ENCODE results near the gene LANCL2. TPM values are rescaled to one million over a fixed set of nuclear protein-coding genes. Genes with fewer than 3 reads are reported as not detected.
"Not testable (repeated sequence)": the region's sequence is repeated elsewhere in the genome, so short reads cannot be mapped to it uniquely, and the experiment has no call there.

Gene LANCL2
- polyA plus RNA-seq, 1 donor from 2014 or later = 6.7 TPM

DNA sequence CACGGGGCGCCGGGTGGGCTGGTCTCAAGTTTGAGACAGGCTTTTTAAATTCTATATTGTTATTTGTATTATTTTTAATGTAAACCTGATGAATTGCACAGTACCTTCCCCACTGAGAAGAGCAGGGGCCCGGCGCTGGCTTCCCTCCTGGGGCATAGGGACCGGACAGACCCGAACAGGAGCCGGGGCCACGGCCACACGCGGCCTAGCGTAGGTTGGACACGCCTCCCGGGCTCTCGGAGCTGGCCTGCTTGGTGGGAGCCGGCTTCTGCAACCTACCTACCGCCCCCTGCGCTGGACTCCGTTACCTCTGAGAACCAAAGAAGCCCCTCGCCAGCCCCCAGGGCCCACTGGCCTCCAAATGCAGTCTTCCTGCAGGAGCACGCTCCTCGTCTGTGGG is 19.8 kb upstream of the LANCL2 start:
- H3K9me3 Mint-ChIP-seq = peaks cover 0 to 3% (median 3%) of the 10 kb centered on the region in 3 donors
- H3K36me3 Mint-ChIP-seq = no peaks in the 10 kb centered on the region
- no peak overlapping the region for H3K27ac Mint-ChIP-seq
- peaks cover 4% of the 10 kb centered on the region for H3K27me3 Mint-ChIP-seq
- H3K4me1 Mint-ChIP-seq = no peaks in the 10 kb centered on the region
- no peak overlapping the region for H3K4me3 Mint-ChIP-seq

DNA sequence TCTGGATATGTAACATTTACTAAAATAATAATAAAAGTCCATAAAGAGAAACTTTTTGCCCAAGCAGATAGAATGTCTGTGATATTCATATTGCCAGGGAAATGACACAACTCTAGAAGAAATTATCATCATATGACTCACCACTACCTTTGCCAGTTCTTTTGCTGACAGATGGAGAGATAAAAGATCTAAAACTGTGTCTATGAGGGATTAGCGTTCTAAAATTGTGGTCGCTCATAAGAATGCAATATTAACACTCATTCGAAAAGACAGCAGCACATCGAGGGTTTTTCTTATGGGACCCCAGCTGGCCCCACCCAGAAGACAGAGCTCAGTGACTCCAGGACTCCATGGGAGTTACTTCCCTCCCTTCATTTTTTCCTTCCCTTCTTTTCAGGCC is 16.6 kb upstream of the LANCL2 start:
- no peak overlapping the region for H3K4me3 Mint-ChIP-seq
- no peaks in the 10 kb centered on the region for H3K36me3 Mint-ChIP-seq
- H3K9me3 Mint-ChIP-seq = no peaks in the 10 kb centered on the region
- H3K4me1 Mint-ChIP-seq = no peaks in the 10 kb centered on the region
- peaks cover 15% of the 10 kb centered on the region for H3K27me3 Mint-ChIP-seq
- no peak overlapping the region for H3K27ac Mint-ChIP-seq

GRCh38 chr7:55349121-55349520 is 16.0 kb upstream of the LANCL2 start:
- no peaks in the 10 kb centered on the region for H3K4me1 Mint-ChIP-seq
- no peaks in the 10 kb centered on the region for H3K9me3 Mint-ChIP-seq
- H3K27me3 Mint-ChIP-seq = peaks cover 17% of the 10 kb centered on the region
- H3K36me3 Mint-ChIP-seq = peaks cover 2% of the 10 kb centered on the region
- H3K4me3 Mint-ChIP-seq = no peak overlapping the region
- peak overlapping the region in 1 of 3 donors; percentile 54 for H3K27ac Mint-ChIP-seq

DNA sequence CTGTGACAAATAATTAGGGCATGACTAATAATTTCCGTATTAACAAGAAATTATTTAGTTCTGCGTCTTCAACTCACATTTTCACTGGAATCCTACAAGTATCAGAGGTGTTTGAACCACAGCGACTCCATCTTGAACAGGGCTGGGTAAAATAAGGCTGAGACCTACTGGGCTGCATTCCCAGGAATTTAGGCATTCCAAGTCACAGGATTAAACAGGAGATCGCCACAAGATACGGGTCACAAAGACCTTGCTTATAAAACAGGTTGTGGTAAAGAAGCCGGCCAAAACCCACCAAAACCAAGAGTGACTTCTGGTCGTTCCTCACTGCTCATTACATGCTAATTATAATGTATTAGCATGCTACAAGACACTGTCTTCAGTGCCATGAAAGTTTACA is 14.9 kb upstream of the LANCL2 start:
- Mint-ChIP-seq H3K4me1 (no peaks in the 10 kb centered on the region), H3K4me3 (no peak overlapping the region), H3K9me3 (no peaks in the 10 kb centered on the region), H3K27me3 (peaks cover 17% of the 10 kb centered on the region), H3K36me3 (peaks cover 2% of the 10 kb centered on the region), H3K27ac (no peak overlapping the region)

DNA sequence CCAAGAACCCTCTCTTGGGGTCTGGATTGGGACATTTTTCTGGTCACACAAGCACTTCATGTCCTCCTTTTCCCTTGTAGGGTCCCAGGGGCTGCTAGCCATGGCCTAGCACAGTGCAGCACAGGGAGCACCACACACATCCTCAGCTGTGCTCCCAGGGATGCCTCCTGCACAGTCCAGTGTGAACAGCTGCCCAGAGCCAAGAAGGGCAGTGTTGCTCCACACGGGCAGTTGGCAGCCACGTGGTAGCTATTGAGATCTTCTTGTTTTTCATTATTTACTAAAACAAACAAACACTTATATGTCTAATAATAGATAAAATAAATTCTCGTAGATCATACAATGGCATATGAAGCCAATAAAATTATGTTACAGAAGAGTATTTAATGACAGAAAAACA is 13.9 kb upstream of the LANCL2 start:
- H3K27ac Mint-ChIP-seq = no peak overlapping the region
- H3K4me1 Mint-ChIP-seq = no peaks in the 10 kb centered on the region
- peaks cover 2% of the 10 kb centered on the region for H3K36me3 Mint-ChIP-seq
- H3K9me3 Mint-ChIP-seq = no peaks in the 10 kb centered on the region
- H3K27me3 Mint-ChIP-seq = peaks cover 17% of the 10 kb centered on the region
- H3K4me3 Mint-ChIP-seq = peak overlapping the region in 1 of 4 donors; percentile 58

- H3K9me3 Mint-ChIP-seq, H3K4me1 Mint-ChIP-seq, H3K27ac Mint-ChIP-seq, H3K36me3 Mint-ChIP-seq, H3K4me3 Mint-ChIP-seq: not testable (repeated sequence)
- H3K27me3 Mint-ChIP-seq = peaks cover 17% of the 10 kb centered on the region
These were observed 12.2 kb upstream of the LANCL2 start for GRCh38 chr7:55352947-55353273.

GRCh38 chr7:55360486-55360885 is 4.7 kb upstream of the LANCL2 start:
- Mint-ChIP-seq H3K36me3 (no peaks in the 10 kb centered on the region), H3K27me3 (peaks cover 8% of the 10 kb centered on the region), H3K4me1 (peaks cover 0 to 6% (median 6%) of the 10 kb centered on the region in 3 donors), H3K4me3 (peak overlapping the region in 1 of 4 donors; percentile 14), H3K9me3 (no peaks in the 10 kb centered on the region), H3K27ac (peak overlapping the region in 1 of 3 donors; percentile 42)

DNA sequence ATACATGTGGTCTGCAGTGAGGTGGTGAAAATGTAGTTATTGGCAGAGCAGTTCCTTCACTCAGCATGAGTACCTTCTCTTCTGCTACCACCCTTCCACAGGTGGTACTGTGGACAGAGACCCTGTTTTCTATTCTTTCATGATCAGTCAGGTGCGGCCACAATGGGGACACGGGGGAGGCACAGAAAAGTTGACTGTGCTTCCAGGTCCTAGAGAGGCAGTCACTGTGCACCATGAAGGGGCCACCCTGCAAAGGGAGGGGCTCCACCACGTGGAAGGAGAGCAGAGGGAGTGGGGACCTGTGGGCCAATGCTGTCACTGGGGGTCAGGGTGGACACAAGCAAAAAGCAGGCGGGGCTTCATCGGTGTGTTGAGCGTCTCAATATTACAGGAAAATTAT is 3.6 kb upstream of the LANCL2 start:
- H3K4me1 Mint-ChIP-seq = peaks cover under 1 to 14% (median 7%) of the 10 kb centered on the region in 3 donors
- no peaks in the 10 kb centered on the region for H3K9me3 Mint-ChIP-seq
- H3K27ac Mint-ChIP-seq = peak overlapping the region in 2 of 3 donors; percentile 36 to 53
- H3K27me3 Mint-ChIP-seq = peaks cover 8% of the 10 kb centered on the region
- peak overlapping the region in 1 of 4 donors; percentile 34 for H3K4me3 Mint-ChIP-seq
- H3K36me3 Mint-ChIP-seq = no peaks in the 10 kb centered on the region

DNA sequence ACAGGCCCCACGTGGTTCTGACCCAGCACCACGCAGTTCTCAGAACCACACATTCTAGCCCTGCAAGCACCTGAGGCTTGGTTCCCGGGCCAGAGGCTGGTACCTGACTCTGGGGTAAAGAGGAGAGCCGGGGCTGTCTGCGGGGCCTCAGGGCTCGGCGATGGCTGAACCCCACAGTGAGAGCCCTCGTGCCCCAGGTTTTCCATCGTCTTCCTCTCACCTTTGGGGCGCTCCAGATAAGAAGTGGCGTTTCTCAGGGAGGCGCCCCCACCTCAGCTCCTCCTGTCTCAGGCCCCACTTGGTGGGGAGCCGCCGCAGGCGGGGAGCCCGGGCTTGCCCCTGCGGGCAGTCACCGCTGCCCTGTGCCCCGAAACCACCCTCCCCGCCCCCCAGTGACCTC is 2.2 kb upstream of the LANCL2 start:
- H3K27ac Mint-ChIP-seq = no peak overlapping the region
- no peaks in the 10 kb centered on the region for H3K36me3 Mint-ChIP-seq
- peaks cover 10 to 20% (median 19%) of the 10 kb centered on the region in 3 donors for H3K4me1 Mint-ChIP-seq
- peaks cover 8% of the 10 kb centered on the region for H3K27me3 Mint-ChIP-seq
- H3K9me3 Mint-ChIP-seq = no peaks in the 10 kb centered on the region
- no peak overlapping the region for H3K4me3 Mint-ChIP-seq

DNA sequence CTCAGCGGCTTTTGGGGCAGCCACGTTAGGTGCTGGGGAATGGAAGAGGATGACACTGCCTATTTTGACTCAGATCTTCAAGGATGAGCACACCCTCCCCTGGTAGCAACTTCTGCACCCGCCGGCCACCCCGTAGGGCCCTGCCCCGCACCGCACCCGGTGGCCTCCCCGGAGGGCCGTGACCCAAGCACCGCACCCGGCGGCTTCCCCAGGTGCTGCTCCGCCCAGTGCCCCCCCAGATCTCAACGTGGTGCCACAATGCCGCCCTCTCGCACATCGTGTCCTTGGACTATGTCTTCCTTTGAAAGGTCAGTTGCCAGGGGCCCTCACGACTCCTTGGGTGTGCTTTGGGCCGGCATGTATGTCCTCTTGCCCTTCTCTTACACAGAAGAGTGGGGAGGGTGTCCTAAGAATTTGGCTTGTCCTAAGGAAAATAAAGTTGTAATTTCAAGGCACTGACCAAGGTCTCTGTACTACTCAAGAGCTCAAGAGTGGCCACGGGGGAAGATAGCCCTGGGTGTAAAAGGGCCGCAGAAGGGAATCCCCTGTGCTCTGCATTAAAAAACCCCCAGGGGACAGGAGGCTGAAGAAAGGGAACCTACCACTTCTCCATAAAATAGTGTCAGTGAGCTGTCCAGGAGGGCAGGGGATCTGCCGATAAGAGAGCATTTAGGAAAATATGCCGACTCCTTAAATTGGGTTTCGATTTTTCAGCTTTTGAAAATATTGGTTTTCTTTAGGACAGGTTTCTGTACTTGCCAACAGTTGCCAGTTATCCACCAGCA is 1.6 kb upstream of the LANCL2 start:
- Mint-ChIP-seq H3K4me1 (peaks cover 10 to 21% (median 20%) of the 10 kb centered on the region in 3 donors), H3K27ac (no peak overlapping the region), H3K27me3 (peaks cover 4% of the 10 kb centered on the region), H3K36me3 (no peaks in the 10 kb centered on the region), H3K9me3 (no peaks in the 10 kb centered on the region), H3K4me3 (peak overlapping the region in 2 of 4 donors; percentile 57 to 82)

DNA sequence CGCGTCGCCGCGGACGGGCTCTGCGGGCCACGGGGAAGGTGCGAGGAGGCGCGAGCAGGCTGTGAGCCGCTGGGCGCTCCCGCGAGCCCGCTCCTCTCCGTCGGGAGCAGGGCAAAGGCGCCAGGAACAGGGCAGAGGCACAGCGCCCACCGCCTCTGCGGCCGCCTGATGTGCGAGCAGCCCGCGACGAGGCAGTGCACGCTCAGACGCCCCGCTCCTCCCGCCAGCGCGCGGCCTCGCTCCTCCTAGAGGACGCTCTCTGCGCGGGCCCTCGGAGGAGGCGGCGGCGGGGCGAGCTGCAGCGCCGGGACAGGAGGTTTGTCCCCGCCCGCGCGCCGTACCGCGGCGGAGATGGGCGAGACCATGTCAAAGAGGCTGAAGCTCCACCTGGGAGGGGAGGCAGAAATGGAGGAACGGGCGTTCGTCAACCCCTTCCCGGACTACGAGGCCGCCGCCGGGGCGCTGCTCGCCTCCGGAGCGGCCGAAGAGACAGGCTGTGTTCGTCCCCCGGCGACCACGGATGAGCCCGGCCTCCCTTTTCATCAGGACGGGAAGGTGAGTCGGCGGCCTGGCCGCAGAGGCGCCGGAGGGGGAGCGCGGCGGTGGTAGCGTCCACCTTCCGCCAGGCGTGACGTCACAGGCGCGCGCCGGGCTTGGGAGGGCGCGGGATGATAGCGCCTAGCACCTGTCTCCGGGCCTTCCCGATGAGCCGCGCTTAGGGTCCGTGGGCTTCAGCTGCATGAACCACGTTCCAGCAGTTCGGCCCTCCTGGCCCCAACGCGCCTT is 731 bp downstream of the LANCL2 start:
- peak overlapping the region in 3 of 4 donors; percentile 92 to 96 (median 96) for H3K4me3 Mint-ChIP-seq
- H3K27ac Mint-ChIP-seq = peak overlapping the region in 2 of 3 donors; percentile 99 to 100
- H3K36me3 Mint-ChIP-seq = no peaks in the 10 kb centered on the region
- peaks cover 10 to 27% (median 20%) of the 10 kb centered on the region in 3 donors for H3K4me1 Mint-ChIP-seq
- H3K9me3 Mint-ChIP-seq = no peaks in the 10 kb centered on the region
- peaks cover 1% of the 10 kb centered on the region for H3K27me3 Mint-ChIP-seq

DNA sequence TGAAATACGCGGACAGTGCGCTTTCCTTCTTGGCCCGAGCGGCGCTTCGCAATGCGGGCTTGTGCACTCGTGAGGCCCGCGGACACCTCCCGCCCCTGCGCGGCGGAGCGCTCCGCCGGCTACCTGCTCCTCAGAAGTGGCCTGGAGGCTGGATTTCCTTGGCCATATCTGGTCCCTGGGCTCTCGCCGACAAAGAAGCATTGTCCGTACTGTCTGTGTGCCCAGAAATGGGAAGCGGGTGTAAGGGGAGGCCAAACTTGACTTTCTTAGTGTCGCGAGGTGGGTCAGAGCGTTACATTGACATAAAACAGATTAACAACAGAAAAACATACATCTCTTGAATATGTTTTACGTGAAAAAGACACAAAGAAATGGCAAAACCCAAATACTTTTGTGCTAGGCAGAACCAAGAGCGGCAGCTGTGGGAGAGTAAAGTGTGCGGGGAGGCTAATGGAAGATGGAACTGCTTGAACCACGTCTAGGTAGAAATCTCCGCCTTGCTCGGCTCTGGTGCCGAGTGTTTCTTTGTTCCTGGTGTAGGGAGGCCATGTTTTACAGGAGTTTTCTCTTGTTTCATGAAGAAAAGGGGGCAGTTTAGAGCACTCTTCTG is 1.4 kb downstream of the LANCL2 start:
- H3K9me3 Mint-ChIP-seq = no peaks in the 10 kb centered on the region
- peak overlapping the region in 3 of 4 donors; percentile 92 to 96 (median 96) for H3K4me3 Mint-ChIP-seq
- H3K36me3 Mint-ChIP-seq = no peaks in the 10 kb centered on the region
- H3K4me1 Mint-ChIP-seq = peaks cover 10 to 27% (median 20%) of the 10 kb centered on the region in 3 donors
- H3K27ac Mint-ChIP-seq = peak overlapping the region in 2 of 3 donors; percentile 99 to 100
- H3K27me3 Mint-ChIP-seq = peaks cover 1% of the 10 kb centered on the region

DNA sequence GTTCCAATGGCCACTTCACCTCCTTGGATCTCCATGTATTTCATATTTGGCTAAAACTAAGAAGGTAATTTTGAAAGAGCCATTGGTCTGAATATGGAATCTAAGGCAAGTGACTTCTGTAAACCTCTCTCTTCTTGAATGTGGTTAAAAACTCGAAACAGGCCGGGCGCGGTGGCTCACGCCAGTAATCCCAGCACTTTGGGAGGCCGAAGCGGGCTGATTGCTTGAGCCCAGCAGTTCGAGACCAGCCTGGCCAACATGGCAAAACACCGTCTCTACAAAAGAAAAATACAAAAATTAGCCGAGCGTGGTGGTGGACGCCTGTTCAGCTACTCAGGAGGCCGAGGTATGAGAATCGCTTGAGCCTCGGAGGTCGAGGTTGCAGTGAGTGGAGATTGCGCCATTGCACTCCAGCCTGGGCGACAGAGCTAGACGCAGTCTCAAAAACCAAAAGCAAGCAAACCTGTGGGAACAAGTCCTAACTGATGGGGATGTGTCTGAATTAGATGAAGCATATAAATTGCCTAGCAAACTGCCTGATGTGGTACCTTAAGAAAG is 2.2 kb downstream of the LANCL2 start:
- Mint-ChIP-seq H3K27me3 (no peaks in the 10 kb centered on the region), H3K27ac (peak overlapping the region in 2 of 3 donors; percentile 23 to 99), H3K9me3 (no peaks in the 10 kb centered on the region), H3K4me1 (peaks cover 10 to 27% (median 20%) of the 10 kb centered on the region in 3 donors), H3K4me3 (peak overlapping the region in 3 of 4 donors; percentile 92 to 96 (median 96)), H3K36me3 (no peaks in the 10 kb centered on the region)

DNA sequence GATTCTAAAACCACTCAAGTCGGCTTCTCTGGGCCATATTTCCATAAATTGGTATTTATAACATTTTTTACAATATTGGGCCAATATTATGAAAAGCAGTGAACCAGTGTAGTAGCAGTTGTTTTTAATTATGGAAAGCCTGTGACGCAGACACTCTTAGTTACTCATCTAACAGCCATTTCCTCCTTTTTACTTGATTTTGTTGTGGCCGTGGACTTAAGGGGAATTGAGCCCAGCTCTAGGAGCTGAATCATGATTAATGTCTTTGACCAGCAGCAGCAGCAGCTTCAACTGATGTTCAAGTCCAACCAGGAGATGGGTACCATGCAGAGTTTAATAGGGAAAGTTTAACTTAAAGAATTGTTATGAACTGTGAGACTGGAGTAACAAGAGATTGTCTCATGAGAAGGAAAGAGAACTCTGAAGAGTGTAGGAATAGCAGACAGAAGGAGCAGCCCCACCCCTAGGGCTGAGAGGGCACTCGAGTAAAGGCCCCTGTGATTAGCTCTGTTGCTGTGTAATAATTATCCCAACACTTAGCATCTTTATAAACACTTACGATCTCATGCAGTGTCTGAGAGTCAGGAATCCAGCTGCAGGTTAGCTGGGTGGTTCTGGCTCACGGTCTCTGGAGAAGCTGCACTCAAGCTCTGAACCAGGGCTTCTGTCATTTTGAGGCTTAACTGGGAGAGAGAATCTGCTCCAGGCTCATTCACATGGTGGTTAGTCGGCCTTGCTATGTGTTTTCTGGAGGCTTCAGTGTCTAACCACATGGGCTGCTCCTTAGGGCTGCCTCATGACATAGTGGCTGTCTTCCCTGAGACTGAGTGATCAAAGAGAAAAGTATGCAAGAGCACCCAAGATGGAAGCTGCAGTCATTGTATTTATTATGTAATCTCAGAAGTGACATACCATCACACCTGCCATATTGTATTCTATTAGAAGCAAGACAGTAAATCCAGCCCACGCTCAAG is 4.6 kb downstream of the LANCL2 start:
- Mint-ChIP-seq H3K9me3 (no peaks in the 10 kb centered on the region), H3K4me1 (peaks cover 17 to 32% (median 25%) of the 10 kb centered on the region in 3 donors), H3K36me3 (no peaks in the 10 kb centered on the region), H3K27ac (no peak overlapping the region), H3K27me3 (no peaks in the 10 kb centered on the region), H3K4me3 (no peak overlapping the region)

Data from IgD-negative memory B cell (primary cell).